NCI-H345 (cell line): ENCODE results near the gene PSKH1.
"Not testable (repeated sequence)": the region's sequence is repeated elsewhere in the genome, so short reads cannot be mapped to it uniquely, and the experiment has no call there.

Experiments used
- DNase-seq: peaks from one replicate; lab custom pipeline; 2025; lab: John Stamatoyannopoulos, UW

The PSKH1 gene

DNA sequence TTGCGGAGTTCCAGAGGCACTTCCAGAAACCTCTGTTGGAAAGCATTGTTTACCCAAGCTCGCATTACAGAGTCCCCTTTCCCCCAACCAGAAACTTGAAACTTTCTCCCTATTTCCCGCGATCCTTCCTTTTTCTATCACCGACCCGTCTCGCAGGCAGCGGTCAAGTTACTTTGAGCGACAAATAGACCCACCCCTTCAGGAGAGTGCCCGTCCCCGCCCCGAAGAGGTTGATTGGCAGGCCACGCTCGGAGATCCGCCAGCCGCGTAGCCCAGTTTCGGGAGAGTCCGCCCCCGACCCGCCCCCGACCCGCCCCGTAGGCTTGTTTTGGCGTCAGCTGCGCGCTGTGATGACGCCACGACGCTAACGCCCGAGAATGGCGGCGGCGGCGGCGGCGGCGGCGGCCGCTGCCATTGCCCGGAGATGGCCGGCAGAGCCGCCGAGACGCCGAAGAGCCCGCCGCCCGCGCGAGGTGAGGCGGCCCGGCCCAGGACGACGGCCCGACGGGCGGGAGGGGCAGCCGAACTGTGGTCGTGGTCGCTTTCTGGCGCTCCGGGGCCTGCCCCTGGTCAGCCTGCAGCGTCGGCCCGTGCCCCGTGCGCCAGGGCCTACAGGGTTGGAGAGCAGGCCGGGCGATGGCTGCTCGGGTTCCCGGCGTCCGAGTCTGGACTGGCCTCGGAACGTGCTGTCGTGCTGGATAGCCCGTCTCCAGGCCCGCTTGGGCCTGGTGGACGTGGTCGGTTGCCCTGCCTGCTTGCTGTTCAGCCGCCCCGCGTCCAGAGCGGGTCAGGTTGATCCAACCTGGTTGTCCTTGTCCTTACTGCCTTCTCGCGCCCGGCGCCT, at the start of gene PSKH1:
Gene PSKH1, plus strand, starts transcription at position 356 of the 844 bp plus-strand sequence. CDS start 15,496 bp downstream, outside the sequence.
- peak; percentile 93 for DNase-seq

DNA sequence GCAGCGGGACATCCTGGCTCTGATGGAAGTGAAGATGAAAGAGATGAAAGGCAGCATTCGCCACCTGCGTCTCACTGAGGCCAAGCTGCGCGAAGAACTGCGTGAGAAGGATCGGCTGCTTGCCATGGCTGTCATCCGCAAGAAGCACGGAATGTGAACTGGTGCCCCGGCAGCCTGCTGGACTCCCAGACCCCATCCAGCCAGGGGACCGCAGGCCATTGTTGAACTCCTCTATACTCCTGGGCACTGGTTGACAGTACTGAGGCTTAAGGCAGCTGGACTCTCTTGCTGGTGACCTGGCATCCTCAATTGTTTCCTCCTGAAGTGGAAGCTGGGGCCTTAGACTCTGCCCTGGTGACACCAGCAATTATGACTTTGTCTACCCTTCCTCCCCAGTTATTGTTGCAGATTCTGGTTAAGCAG, 49.7 kb upstream of the PSKH1 start:
- DNase-seq, result no peak

DNA sequence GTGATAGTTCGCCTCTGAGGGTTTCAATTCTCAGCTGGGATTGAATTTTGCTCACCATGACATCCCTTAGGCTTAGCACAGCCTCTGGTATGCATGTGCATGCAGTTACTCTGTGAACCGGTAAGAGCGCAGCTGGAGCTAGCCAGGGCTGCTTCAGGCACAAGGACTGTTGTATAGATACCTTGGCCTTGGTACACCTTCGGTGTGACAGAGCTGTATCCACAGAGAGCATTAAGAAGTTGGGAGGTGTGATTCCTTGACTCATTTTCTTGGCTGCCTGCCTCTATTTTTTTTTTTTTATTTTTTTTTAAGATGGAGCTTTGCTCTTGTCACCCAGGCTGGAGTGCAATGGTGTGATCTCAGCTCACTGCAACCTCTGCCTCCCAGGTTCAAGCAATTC, 48.6 kb upstream of the PSKH1 start:
- DNase-seq, result no peak

DNA sequence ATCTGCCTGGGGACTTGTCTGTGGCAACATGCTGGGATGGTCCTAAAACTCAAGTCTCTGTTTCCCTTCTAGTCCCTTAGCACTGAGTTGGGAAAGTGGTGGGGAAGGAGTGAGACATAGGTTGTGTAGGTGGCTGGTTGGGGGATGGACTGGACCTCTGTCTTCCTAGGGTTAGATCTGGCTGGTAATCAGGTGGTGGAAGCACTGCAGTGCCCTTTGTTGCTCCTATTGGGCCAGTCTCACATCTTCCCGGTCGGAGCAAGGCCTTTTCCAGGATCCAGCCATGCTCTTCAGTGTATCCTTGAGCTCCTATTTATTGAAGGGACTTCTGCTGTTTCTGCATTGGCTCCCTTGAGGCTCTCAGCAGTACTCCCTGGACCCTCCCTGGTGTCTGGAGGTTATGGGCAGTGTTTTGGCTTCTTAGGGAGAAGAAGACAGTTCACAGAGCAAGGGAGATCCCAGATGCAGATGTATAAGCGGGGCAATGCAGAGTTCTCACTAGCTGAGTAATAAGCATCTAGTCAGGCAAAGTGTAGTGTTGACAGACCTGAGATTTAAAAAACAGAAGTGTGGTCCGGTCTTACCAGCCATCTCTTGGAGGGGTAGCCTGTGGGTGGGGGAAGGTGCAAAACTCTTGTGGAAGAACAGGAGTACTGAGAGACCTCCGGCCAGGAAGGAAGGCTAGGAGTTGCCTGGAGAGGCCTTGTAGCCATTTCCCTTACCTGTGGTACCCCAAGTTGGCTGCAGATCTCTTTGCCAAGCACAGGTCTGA, 47.6 kb upstream of the PSKH1 start:
- no peak for DNase-seq

DNA sequence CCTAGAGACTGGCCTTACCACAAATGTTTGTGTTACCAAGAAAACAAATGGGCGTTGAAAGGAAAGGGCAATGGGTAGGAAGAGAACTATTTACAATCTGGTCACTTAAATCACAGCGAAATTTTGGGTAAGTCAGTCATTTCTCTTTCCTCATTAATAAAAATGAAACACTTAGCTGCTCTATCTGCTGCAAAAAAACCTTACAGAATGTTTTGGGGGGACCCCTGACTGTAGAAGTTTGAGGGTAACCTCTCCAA, 47.1 kb upstream of the PSKH1 start:
- no peak for DNase-seq

DNA sequence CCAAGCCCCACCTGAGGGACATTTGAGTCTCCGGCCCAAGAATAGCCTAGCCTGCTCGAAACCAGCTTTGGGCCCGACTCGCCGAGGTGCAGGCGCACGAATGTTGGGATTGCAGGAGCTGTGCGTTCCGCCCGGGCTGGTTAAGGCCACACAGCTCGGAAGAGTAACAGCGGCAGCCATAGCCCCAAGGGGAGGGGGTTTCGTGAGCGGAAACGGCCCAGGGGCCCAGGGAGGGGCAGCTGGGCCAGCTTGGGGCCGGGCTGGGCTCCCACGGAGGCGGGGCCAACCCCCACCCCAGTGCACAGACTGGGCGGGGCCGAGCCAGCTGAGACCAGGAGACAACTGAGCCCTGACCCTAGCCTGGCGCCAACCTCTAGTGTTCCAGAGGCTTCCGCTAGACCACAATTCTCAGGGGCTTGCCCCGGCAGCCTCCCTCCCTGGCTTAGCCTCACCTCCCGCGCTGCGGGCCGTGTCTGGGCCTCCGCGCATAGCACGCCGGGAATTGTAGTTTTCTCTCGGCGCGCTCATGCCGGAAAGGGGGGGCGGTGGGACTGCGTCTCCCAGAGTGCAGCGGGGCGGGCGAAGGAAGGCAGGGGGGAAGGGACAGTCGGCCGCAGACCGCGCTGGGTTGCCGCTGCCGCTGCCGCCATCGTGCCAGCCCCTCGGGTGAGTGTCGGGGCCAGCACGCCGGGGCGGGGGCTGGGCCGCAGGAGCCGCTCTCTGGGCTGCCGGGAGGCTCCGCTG, 46.6 kb upstream of the PSKH1 start, which contains the start of gene NUTF2:
Gene NUTF2, plus strand, starts transcription at position 614 of the 744 bp plus-strand sequence. CDS start 18,198 bp downstream, outside the sequence.
- peak; percentile 91 for DNase-seq

DNA sequence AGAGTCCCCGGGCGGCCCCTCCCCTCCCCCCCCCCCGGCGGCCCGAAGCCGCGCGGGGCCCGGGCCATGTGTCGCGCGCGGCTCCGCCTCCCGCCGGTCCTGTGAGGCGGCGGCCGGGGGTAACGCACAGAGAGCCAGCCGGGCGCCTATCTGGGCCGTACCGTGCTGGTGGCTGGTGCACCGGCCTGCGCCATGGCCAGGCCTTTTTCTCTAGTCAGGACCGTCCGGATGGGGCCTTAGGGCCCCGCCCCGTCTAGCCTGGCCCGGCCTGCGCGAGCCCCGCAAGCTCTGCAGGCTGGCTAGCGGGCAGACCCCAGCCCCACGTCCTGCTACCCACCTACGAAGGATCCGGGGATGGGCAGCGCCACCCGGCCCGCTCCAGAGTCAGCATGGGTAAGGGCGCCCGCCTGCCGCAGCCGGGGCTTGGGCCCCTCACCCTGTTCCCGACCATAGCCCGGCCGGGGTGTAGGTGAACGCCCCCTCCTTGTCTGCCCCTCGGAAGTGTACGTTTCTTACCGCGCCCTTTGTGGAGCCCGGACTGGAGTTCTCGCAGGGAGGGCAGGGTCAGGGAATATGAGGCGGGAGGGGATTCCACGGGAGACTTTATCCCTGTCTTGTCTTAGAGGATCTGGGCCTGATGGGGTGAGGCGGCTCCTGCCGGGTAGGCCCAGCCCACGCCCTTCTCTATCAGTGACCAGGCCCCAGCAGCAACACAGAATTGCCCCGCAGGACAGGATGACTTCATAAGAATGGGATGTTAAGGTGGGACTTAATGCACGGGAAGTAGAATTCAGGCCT, 45.8 kb upstream of the PSKH1 start, which contains the start of gene CENPT:
Gene CENPT, minus strand, starts transcription at position 630 of the 798 bp plus-strand sequence. CDS start 13,834 bp downstream, outside the sequence.
- peak; percentile 65 for DNase-seq

DNA sequence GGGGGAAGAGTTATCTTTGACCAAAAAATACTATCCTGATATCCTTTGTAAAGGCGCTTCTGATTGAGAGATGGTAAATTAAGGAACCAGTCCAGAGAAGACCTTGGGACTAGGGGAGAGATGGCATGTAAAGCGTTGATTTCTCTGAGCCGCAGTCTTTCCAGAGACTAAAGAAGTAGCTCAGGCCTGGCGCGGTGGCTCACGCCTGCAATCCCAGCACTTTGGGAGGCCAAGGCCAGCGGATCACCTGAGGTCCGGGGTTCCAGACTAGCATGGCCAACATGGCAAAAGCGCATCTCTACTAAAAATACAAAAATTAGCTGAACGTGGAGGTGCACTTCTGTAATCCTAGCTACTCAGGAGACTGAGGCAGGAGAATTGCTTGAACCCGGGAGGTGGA, 44.9 kb upstream of the PSKH1 start:
- DNase-seq, result no peak

DNA sequence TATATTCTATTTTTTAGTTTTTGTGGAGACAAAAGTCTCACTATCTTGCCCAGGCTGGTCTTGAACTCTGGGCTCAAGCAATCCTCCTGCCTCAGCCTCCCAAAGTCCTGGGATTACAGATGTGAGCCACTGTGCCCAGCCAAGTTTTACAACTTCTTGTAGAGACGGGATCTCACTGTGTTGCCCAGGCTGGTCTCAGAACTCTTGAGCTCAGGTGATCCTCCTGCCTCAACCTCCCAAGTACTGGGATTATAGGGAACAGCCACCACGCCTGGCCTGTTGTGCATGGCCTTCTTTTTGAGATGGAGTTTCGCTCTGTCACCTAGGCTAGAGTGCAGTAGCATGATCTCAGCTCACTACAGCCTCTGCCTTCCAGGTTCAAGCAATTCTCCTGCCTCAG, 39.4 kb upstream of the PSKH1 start:
- no peak for DNase-seq

DNA sequence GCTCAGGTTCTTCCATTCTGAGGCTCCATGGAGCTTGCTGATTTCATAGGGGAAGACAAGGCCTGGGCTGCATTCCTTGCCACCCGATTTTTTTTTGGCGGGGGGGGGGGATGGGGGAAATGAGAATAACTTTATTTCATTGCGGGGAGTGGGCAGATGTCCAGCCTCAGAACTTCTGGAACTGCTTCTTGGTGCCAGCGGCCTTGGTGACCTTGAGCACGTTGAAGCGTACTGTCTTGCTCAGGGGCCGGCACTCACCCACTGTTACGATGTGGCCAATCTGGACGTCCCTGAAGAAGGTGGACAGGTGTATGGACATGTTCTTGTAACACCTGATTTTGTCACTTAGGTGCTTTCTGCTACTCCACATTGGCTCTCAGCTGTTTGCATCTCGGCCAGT, 37.3 kb upstream of the PSKH1 start:
- no peak for DNase-seq

DNA sequence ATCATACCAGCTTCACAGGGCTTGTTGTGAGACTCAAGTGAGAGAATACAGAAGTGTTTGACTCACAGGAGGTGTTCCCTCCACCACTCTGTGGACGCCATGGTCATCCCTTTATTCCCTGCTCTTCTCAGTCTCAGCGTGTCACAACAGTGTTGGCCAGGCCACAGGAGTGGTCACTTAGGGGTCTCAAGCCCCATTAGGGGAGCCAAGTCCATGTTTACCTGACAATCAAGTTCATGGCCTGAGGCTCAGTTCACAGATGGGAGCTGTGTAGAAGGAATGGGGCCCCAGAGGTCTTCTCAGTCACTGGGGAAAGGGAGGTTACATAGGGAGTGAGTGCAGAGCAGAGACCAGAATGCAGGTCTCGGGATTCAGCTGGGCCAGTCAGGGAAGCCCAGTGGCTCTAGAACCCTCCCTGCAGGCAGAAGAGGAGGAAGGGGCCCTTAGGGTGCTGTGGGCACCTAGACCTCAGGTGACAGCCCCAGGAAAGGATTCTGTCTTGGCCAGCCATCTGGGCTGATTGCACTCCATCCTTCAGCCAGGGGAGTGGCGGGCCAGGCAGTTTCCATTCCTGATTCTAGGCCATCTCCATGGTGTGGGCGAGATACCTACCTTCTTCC, 36.0 kb upstream of the PSKH1 start:
- DNase-seq, result no peak

DNA sequence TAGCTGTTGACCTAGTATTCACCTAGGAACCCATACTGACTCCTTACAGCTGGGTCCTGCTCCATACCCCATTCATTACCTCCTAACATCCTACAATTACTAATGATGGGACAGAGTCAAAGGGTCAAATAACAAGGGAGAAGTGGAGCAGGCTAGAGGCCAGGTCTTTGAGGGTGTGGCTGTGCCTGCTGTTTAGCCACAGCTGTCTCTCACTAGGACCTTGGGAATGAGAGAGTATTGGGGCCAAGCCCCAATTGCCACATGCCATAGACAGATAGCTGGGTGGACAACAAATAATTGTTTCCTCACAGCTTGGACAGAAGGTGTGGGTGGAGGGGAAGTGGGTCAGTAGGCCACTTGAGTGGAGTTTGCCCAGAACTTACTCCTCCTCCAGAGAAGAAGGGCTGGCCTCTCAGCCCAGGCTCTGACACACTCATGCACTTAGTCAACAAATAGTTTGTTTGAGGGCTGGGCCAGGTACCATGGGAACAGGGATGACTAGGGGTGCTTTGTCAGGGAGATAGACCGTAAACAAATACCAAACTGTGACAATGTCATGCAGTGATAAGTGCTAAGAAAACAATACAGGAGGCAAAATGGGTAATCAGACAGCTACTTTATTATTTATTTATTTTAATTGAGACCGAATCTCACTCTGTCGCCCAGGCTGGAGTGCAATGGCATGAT, 35.4 kb upstream of the PSKH1 start:
- peak; percentile 84 for DNase-seq

DNA sequence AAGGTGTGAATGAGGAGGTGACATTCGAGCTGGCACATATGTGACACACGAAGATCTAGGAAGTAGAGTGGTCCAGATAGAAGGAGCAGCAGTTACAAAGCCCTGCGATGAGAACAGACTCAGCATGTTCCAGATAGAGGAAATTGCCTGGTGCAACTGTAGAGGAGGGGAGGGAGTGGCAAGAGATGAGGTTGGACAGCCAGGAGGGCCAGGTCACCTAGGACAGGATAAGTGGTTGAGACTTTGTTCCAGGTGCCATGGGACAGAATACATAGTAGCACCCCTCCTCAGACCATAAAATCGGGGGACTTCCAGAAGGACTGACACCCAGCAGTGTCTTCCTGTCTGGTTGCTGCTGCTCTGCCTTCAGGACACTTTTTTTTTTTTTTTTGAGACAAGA, 34.6 kb upstream of the PSKH1 start:
- no peak for DNase-seq

DNA sequence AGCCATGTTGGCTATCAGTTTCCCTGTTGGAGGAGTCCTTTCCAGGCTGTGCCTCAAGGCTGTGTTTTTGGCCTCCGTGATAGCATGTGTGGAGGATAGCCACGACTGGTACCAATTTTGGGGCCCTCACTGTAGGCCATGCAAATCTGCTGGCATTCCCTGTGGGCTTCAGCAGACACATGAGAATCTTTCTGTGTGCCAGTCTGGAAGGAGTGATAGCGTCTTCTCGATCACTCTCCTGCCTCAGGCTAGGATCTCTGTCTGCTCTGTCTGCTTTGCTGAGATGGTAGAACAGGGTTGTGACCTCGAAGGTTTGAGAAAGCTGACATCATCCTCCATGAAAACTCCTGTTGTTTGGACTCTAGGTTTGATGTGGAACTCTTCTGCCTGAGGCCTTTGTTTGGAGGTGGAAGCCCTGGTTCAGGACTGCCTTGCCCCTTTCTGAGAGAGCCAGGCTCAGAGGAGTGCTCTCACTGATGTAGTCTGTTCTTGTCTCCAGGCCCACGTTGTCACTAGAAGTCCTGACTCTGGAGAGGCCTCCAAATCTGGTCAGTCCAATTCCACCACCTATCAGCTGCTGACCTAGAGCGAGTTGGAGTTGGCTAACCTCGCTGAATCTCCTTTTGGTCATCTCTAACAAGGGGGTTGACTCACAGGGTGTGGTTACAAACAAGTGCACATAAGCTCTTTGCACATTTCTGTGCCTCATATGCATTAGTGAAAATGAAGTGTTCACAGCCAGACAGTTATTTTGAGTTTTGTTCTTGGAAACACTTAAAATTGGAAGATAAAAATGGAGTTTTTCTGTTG, 32.3 kb upstream of the PSKH1 start:
- DNase-seq, result no peak

DNA sequence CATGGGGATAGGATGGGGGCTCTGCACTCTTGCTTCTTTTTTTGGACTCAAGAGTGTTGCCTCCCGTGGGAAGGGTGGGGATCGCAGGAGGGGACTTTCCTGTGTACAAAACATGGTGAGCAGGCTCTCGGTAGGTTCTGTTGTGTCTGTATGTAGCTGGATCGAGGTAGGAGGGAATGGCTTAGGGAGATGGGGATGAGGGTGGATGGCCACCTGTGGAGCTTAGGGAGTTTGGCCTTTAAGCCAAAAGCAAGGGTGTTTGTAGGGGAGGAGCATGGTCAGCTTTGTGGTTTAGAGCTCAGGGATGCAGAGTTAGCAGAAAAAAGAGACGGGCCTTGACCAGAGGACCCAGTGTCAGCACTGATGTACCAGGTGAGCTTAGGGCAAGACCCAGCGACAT, 31.2 kb upstream of the PSKH1 start:
- no peak for DNase-seq

DNA sequence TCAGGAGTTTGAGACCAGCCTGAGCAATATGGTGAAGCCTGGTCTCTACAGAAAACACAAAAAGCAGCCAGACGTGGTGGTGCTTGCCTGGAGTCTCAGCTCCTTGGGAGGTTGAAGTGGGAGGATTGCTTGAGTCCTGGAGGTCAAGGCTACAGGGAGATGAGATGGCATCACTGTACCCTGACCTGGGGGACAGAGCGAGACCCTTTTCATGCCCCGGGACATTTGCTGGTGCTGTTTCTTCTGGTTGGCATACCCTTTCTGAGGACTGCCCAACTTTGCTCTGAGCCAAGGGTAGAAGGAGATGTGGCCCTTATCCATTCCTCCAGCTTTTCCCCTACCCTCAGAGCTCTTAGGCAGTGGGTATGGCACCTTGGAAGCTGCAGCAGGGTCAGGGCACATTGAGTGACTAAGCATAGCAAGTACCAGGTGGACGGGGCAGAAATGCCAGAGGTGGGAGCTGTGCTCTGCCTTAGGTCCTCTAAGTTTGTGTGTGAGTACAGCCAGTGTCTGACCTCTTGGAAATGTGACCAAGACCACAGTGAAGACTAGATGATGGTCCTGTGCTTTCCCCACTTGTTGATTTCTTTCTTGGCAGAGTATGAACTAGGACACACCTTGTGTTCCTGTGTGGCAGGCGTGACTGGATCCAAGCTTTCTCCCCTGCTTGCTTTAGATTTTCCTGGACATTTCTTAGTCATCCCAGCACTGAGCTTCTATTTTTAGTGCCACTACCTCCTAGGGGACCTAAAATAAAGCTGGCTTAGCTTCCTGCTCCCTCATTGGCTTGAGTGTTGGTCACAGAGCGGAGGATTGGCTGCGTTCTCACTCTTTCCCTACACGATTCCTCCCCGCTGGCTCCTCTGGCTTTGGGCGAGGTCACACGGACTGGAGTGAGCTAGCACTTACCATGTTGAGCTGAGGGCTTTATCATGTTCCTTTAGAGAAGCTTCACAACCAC, 30.2 kb upstream of the PSKH1 start:
- no peak for DNase-seq

DNA sequence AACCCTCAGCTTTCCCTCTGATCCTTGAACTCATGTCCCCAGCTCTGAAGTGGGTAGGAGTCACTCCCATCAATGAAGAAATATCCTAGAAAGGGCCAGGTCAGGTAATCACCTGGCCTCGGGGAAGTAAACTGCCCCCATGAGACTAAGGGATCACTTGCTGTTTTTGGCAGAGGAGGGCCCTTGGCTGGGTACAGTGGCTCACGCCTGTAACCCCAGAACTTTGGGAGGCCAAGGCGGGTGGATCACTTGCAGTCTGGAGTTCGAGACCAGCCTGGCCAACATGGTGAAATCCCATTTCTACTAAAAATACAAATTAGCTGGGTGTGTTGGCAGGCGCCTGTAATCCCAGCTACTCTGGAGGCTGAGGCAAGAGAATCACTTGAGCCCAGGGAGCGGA, 29.0 kb upstream of the PSKH1 start:
- not testable (repeated sequence) for DNase-seq

DNA sequence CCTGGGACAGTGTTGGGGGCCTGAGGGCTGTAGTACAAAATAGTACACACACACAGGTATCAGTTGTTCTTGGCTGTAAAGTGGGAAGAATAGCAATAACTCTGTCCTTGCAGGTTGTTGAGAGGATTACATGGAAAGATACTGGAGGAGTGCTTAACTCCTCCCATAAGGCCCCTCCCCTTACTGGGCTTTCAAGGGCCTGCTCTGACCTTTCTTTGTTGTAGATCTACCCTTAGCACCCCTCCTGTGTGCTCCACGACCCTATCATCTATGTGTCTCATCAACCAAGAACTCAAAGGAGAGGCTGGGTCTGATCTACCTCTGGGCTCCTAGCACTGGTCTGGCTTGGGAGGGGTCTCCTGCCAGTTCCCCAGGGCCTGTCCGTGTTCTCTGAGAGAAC, 28.5 kb upstream of the PSKH1 start:
- DNase-seq, result no peak

DNA sequence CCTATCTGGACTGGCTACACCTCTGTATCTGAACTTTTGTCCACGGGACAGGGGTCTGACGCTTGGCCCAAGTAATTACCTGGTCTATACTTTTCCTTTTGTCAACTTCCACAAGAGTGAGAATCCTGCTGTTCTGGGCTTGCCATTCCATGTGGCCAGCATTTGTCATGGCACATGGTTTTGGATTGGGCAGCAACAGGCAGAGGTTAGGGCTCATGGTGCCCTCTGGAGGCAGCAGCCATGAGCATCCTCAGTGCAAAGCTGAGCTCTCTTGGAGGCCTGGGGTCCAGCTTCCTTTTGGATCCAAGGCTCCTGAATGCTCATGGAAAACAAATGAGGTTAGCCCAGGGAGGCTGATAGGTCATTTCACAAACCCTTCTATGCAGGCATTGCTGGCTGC, 27.7 kb upstream of the PSKH1 start:
- DNase-seq, result no peak
